Keratinocyte (primary cell): ENCODE data around the gene TPD52L2.

Experiments used
- EZH2 ChIP-seq: IDR thresholded peaks from one replicate; pipeline ENCODE4 v1.6.1; 2012; ENCODE audit warnings: inconsistent platforms, mild to moderate bottlenecking, low read length, moderate library complexity
- TF ChIP-seq, protein P1 (sequence below), 3 experiments: IDR thresholded peaks in 1 of 3; conservative IDR thresholded peaks in 1 of 3; optimal IDR thresholded peaks in 1 of 3; 2 replicates in 2 of 3; 3 replicates in 1 of 3; pipeline versions ENCODE3 to v1.5.1; 2011; ENCODE audit warnings: low read length in 3 of 3, mild to moderate bottlenecking in 3 of 3, moderate library complexity in 2 of 3, control low read depth in 1 of 3, inconsistent platforms in 1 of 3; ENCODE audit not compliant: insufficient read depth in 2 of 3; ENCODE audit errors: extremely low read depth in 1 of 3

DNA sequence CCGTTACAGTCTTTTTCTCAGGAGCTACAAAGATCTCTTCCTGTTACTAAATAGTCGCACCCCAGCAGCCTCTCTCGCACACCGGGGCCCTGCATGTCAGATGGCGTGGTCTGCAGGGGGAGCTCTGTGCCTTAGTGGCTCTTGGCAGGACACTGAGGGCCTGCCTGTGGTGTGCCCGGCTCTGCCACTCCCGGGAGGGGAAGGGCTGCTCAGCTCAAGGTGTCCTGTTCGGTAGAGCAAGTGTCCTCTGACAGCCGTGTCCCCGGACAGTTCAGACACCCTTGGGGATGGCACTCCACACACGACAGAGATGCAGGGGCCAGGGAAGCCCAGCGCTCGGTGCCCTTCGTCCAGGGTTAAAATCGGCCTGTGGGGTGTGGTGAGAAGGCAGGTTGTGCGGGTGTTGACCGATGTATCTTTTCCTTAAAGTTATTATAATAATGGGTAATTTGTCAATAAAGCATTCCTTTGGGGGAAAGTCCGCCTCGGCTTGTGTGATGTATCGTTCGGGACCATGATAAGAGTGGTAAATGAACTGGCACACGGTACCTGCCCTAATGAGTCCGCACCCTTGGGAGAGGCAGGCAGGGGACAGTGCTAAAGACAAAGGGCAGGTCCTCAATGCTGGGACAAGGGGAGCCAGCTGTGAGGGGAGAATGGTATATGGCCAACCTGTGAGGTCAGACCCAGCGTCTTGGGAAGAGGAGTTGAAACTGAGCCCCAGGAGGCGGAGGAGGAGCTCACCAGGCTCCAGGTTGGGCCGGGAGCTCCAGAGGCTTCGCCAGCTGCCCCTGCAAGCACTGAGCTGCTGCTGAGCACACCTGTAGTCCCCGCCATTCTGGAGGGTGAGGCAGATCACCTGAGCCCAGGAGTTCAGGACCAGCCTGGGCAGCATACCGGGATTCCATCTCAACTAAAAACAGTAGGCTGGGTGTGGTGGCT lies 26.3 kb downstream of the TPD52L2 start:
- TF ChIP-seq, protein P1, sequence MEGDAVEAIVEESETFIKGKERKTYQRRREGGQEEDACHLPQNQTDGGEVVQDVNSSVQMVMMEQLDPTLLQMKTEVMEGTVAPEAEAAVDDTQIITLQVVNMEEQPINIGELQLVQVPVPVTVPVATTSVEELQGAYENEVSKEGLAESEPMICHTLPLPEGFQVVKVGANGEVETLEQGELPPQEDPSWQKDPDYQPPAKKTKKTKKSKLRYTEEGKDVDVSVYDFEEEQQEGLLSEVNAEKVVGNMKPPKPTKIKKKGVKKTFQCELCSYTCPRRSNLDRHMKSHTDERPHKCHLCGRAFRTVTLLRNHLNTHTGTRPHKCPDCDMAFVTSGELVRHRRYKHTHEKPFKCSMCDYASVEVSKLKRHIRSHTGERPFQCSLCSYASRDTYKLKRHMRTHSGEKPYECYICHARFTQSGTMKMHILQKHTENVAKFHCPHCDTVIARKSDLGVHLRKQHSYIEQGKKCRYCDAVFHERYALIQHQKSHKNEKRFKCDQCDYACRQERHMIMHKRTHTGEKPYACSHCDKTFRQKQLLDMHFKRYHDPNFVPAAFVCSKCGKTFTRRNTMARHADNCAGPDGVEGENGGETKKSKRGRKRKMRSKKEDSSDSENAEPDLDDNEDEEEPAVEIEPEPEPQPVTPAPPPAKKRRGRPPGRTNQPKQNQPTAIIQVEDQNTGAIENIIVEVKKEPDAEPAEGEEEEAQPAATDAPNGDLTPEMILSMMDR (optimal IDR thresholded peaks at IDR 0.05 in 1 of 3, IDR thresholded peaks at IDR 0.05 in 1 of 3, conservative IDR thresholded peaks at IDR 0.05 in 1 of 3; ENCODE audit: extremely low read depth in 1 of 3, insufficient read depth in 2 of 3, low read length in 3 of 3) = peak in 1 of 3 experiments; percentile 14
- no peak for TF ChIP-seq EZH2
